Measurements from ENCODE around the gene RPE.

The RPE gene

DNA sequence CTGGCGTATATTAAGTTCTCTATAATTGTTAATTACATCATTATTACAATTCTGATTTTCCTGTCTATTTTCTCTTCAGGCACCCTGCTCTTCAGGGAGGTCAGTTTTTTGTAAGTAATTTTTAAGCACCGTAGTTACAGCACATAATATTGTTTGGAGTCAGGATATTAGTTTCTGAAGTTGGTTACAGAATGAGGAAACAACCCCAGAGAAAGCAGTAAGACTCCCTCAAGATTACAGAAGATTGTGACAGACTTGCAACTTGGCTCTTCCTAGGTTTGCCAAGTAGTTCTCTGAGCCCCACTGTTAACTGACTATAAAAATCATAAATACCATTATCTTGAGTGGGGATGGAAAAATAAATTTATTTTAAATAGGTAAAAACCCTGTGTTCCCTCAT is 921 bp downstream of the RPE start:
- DNase-seq = no peak

DNA sequence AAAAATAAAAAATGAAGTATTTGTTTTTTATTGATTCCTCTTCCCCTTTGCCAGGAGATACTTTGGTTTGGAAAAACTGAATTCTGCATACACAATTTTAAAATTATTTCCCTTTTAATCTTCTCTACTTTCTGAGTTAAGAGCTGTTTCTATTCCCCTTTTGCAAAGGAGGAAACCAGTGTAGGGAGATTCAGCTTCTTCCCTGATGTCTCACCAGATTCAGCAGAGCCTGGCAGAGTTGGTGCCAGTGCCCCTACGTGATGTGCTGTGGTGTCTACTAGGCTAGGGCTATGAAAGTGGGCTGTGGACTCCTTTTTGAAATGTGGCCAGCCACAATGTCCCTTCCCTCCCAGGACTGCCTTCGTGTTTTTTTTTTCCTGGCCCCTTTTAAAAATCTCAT is 2.4 kb downstream of the RPE start:
- DNase-seq = no peak

DNA sequence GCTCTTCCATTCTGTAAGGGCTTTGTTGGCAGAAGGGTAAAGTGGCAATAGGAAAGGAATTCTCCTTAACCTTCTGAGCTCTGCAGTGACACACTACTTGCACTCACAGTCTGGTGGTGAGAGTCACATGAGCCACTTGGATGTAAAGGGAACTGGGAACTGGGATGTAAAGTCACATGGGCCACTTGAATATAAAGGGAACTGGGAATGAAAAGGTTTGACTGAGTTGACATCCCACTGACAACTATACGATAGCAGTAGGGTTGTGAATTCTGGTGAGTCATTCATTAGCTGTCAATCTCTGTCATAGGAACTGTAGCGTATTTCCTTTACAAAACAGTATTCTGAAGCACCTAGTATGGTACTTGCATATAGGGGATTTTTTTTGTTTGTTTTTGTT is 5.5 kb downstream of the RPE start:
- no peak for DNase-seq

DNA sequence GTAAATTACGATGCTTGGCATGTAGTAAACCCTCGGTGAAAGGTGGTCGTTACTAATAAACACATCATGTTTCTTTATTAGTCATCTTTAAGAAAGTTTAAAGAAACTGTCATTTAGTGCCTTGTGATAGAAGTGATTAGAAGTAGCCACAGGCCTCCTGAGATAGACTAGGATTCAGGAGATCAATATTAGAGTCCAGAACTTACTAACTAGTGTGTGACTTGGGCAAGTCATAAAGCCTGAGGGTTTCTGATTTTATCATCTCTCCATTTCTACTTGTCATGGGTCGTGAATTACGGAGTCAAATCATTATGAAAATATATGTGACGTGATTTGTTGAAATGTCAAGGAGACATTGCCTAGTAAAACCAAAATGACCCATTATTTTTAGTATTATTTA is 6.7 kb downstream of the RPE start:
- DNase-seq = no peak

DNA sequence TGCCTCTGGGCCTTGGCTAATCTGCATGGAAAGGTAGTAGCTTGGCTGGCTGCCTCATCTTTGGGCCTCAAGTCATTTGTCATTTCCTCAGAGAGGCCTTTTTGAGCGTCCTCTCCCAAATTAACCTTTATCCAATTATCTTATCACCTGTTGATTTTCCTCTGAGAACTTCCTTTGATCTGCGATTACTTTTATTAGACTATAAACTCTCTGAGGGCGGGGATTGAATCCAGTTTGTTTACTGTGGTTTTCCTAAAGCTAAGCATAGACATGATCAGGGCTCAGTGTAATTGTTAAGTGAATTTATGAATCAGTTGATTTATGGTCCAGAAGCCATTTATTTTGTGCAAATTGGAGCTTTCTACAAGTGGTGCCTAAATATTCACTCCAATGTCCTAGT is 7.5 kb downstream of the RPE start:
- DNase-seq = no peak

DNA sequence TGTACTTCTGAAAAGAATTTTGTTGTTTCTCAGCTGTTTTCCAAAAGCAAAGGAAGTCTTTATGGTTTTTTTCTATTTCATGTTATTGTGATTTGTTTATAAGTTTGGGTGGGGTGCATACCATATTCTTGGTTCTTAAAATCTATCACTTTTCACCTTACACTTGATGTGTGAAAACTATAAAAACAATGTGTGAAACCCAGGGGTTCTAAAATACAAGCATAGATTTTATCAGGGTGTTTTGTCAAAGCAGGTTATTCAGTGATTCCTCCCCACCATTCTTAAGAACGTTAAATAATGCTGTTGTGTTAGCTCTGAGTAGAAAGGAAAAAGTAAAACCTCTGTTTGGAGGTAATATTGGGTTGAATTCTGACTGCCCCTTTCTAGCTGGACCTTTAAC is 17.7 kb downstream of the RPE start:
- DNase-seq = no peak

DNA sequence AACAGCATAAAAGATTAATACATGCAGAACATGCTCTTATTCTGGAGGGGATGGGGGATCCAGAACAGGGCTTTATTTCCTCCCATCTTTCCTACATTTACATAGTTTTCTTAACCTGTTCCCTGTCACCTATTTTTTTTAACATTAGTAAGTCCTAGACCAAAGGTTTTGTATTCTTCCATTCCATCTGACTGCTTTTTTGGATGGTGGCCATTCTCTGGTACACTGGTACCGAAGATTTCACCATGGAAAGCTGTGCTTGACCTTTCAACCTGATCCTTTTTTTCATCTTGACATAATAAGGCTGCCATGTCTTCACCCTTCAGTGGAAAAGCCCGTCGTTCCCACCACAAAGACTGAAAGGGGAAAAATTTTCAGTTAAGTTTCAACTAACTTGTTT is 20.4 kb downstream of the RPE start:
- no peak for DNase-seq

DNA sequence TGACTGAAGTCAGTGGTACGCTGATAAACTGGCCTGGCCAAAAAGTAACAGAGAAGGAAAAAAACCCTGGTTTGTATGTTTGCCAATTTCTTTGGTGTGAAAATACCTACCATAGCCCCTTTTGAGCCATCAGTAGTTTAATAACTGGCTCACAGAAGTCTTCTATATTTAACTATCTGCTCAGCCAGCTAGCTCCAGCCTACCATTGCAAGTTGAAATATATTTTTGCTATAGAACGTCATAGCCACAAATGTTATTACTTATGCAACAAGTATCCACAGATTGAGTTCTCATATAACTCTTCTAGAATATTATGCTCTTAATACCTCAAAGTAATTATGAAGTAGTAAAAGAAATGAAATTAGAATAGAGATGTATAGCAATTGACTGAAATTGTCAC is 25.2 kb downstream of the RPE start:
- DNase-seq = no peak

DNA sequence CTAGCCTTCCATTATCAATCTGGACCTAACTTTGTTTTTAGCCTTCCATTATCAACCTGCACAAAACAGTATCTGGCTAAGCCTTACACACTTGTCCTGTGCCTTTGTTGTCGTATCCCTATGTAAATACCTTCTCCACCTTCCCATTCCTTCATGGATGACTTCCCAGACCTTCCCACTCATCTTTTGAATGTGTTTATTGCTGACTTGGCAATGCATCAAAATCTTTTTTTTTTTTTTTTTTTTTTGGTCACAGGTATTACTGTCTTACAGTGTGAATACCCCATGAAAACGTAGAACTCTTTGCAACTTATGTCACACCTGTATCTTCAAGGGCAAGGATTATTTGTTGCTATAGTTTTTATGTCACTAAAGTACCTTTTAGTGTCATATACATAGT is 25.7 kb downstream of the RPE start:
- DNase-seq = no peak

DNA sequence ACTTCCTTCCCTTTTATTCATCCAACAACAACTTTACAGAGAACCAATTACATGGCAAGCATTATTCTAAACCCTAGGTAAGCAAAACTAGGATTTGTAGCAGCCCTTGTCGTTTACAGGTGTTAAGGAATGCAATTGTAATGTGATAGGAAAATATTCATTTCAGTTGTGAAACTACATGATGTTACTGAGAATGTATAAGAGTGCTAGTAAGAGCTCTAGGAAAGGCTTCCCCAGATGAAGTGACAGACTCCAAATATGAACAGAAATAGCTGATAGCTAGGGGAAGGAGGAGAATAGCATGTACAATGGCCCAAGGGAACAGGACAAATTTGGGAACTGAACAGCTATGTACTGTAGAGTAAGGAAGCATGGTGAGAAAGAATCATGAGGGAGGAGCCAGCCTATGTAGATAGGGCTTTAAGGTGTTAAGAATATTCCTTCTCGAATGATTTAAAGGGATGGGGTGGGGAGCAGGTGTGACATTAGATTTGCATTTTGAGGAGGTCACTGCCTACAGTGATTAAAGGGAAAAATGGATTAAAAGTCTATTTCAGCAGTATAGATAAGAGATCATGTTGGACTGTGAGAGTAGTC is 31.7 kb downstream of the RPE start:
- no peak for DNase-seq

DNA sequence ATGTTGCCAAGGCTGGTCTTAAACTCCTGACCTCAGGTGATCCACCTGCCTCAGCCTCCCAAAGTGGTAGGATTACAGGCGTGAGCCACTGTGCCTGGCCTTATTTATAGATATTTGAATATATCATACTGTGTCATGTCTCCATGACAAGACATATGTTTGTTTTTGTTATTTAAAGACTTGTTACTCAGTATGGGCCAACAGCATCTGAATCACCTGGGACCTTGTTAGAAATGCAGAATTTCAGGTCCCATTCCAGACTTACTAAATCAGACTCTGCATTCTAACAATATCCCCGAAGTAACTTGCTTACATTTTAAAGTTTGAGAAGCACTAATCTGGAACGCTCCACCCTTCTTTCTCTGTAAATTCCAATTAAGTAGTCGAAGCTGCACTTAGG is 33.2 kb downstream of the RPE start:
- DNase-seq = no peak

DNA sequence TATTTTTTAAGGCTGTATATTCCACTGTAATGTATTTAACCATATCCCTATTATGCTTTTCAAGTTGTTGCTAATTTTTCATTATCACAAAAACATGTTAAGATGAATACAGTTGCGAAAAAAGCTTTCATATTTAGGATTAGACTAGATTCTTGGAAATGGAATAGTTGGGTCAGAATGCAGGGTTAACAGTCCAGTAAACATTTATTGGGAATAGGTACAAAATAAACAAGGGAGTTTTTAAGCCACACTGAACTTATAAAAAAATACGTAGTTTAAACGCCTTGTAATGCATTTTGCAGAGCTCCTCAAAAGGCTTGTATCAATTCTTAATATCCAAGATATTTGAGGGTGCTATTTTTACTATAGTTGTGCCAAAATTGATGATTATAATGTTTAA is 35.6 kb downstream of the RPE start:
- no peak for DNase-seq

DNA sequence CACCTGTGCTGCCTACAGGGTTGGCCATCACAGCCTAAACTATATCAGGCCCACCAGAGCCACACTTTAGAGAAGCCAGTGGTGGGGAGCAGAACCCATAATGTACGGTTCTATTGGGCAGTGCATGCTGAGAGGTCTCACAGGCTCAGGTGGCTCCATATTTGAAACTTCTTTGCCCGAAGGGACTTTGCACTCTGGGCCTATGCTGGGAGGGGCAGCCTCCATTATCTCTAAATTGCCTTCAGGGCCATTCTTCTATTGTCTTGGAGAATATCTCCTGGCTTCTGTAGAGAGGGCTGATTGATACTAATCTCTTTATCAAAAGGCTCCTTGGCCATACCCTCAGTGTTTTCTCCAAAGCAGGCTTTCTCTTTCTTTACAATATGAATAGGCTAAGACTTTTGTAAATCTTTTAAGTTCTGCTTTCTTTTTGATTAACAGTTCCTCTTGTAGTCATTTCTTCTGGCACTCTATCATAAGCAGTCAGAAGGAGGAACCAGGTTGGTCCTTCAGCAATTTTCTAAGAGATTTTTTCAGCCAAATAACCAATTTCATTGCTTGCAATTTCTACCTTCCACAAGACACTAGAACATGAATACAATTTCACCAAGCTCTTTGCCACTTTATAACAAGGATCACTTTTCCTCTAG is 44.5 kb downstream of the RPE start:
- no peak for DNase-seq

DNA sequence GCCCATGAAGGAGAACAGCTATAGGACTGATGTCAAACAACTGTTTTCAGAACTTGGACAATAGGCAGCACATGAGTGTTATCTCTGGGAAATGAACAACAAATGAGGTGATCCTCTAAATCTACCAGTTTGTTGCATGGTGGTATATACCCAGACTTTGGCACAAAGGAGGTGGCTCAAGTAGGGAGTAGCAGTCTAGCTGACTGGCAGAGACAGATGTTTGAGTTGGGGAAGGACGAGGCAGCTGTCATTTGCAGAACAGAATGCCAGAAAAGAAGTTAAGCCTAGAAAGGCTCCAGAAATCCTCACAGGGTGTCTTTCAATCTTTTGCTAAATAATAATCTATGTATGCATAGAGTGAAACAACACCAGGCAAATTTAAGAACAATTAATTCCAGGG is 47.4 kb downstream of the RPE start:
- no peak for DNase-seq

DNA sequence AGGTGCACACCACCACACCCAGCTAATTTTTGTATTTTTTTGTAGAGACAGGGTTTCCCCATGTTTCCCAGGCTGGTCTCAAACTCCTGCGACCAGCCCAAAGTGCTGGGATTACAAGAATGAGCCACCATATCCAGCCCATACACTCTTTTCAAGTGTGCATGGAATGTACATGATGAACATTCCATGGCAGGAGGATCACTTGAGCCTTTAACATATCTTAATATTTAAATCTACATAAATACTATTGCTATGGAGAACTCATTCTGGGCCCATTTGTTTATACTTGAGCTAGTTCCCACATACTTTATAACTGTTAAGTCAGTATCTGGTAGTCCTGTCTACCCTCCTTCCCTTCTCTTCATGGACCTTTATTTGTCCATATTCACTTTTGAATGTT is 48.4 kb downstream of the RPE start:
- DNase-seq = no peak

DNA sequence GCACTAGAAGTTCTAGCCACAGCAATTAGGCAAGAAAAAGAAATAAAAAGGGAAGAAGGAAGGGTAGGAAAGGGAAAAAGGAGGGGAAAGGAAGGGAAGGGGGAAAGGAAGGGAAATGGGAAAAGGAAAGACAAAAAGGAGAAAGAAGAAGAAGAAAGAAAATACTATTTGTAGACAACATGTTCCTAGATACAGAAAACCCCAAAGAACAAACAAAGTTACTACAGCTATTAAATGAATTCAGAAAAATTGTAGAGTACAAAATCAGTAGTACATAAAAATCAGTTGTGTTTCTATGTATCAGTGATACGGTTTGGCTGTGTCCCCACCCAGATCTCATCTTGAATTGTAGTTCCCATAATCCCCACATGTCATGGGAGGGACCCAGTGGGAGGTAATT is 52.3 kb downstream of the RPE start:
- DNase-seq = no peak

DNA sequence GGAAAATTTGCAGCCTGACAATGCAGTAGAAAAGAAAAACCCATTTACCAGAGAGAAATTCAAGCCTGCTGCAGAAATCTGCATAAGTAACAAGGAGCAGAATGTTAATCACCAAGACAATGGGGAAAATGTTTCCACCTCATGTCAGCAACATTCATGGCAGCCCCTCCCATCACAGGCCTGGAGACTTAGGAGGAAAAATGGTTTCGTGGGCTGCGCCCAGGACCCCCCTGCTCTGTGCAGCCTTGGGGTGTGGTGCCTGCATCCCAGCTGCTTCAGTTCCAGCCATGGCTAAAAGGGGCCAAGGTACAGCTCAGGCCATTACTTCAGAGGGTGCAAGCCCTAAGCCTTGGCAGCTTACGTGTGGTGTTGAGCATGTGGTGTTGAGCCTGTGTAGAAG is 53.4 kb downstream of the RPE start:
- DNase-seq = no peak

DNA sequence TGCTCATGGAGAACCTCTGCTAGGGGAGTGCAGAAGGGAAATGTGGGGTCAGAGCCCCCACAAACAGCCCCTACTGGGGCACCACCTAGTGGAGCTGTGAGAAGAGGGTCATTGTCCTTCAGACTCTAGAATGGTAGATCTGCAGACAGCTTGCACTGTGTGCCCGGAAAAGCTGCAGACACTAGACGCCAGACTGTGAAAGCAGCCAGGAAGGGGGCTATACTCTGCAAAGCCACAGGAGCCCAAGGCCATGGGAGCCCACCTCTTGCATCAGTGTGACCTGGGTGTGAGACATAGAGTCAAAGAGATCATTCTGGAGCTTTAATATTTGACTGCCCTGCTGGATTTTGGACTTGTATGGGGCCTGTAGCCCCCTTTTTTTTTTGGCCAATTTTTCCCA is 60.9 kb downstream of the RPE start:
- no peak for DNase-seq
